WERI-Rb-1 (cell line): ENCODE measurements around the gene ARFGAP2.

Experiments used
- DNase-seq: peaks from one replicate; pipeline ENCODE4 v3.0.0-alpha.2; 2020
- H3K27ac ChIP-seq: fragments of 250-450 bp; sonication (Bioruptor Pico); 2 replicates; pipeline ENCODE4 v1.5.1; 2020; ENCODE audit warnings: mild to moderate bottlenecking, moderate library complexity
- H3K27me3 ChIP-seq: fragments of 250-450 bp; sonication (Bioruptor Pico); 2 replicates; pipeline ENCODE4 v1.5.1; 2021; ENCODE audit warnings: mild to moderate bottlenecking, low read depth, moderate library complexity; ENCODE audit not compliant: insufficient read depth, severe bottlenecking
- H3K36me3 ChIP-seq: fragments of 250-450 bp; sonication (Bioruptor Pico); 2 replicates; pipeline ENCODE4 v1.5.1; 2020; ENCODE audit warnings: mild to moderate bottlenecking, moderate library complexity
- H3K4me3 ChIP-seq: 2 replicates; pipeline ENCODE4 v1.5.1; 2011; ENCODE audit warnings: low read depth, mild to moderate bottlenecking, control low read depth, low read length
- H3K9me3 ChIP-seq: fragments of 250-450 bp; sonication (Bioruptor Pico); 2 replicates; pipeline ENCODE4 v1.5.1; 2021; ENCODE audit warnings: mild to moderate bottlenecking, moderate library complexity; ENCODE audit not compliant: severe bottlenecking
- TF ChIP-seq, protein P1 (sequence below): IDR thresholded peaks from 2 replicates; pipeline ENCODE4 v1.5.1; 2011; ENCODE audit warnings: low read depth, mild to moderate bottlenecking, control low read depth, inconsistent platforms, low read length

ARFGAP2 gene

DNA sequence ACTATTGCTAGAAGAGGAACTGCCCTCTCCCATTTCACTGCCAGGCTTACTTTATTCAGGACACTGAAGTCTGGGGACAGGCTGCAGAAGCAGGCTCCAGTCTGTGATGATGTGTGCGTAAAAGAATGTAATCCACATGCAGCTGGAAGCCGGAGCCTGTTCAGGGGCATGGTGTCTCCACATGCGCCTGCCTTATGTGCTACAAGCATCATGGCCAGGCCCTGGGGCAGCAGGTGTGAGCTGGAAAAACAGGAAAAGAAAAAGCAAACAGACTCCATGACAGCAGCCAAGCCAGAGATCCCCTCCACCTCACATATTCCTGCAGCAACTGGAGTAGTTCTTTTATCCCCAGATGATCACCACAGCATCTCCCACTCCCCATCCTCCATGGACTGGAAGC, 33.4 kb downstream of the ARFGAP2 start:
- DNase-seq: no peak
- Histone ChIP-seq H3K27me3 (no peaks in the 10 kb centered on the region), H3K9me3 (no peaks in the 10 kb centered on the region), H3K36me3 (no peaks in the 10 kb centered on the region; the same call in none of the 2 replicates), H3K4me3 (no peak overlapping the region), H3K27ac (no peak overlapping the region)
- TF ChIP-seq, protein P1, sequence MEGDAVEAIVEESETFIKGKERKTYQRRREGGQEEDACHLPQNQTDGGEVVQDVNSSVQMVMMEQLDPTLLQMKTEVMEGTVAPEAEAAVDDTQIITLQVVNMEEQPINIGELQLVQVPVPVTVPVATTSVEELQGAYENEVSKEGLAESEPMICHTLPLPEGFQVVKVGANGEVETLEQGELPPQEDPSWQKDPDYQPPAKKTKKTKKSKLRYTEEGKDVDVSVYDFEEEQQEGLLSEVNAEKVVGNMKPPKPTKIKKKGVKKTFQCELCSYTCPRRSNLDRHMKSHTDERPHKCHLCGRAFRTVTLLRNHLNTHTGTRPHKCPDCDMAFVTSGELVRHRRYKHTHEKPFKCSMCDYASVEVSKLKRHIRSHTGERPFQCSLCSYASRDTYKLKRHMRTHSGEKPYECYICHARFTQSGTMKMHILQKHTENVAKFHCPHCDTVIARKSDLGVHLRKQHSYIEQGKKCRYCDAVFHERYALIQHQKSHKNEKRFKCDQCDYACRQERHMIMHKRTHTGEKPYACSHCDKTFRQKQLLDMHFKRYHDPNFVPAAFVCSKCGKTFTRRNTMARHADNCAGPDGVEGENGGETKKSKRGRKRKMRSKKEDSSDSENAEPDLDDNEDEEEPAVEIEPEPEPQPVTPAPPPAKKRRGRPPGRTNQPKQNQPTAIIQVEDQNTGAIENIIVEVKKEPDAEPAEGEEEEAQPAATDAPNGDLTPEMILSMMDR: no peak

DNA sequence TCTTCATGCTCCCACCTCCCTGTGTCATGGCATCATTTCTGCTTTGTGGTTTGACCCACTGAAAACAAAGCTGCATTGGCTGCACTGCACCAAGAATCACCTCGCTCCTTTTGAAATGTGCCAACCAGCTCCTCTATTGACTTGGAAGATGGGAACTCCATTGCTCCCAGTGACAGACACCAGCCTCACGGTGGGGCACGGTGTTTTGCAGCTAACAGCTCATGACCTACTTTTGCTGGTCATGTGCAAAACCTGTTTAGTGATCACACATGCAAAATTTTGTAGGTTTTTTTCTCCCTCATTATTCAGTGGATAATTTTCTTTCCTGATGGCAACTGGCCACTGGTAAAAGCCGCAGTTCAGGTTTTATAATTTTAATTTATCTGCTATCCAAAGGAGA, 36.8 kb downstream of the ARFGAP2 start:
- Histone ChIP-seq H3K27me3 (no peaks in the 10 kb centered on the region), H3K36me3 (peaks cover 11% of the 10 kb centered on the region), H3K9me3 (no peaks in the 10 kb centered on the region), H3K4me3 (no peak overlapping the region), H3K27ac (no peak overlapping the region)
- no peak for DNase-seq
- TF ChIP-seq, protein P1: no peak

DNA sequence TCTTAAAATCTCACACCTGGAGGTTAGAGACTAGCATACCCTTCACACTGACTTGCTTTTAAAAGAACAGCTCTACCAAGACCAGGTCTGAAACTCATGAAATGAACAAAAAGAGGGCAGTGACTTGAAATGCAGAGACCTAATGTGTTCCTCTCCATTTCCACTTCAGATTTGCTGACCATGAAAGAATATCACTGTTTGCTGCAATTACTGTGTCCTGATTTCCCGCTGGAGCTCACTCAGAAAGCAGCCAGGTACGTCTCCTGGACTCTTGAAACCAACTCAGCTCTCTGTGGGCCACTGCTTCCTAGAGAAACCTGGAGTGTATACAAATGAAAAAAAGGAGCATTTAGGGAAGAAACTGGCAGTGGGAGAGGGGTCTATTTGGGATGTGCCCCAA, 39.2 kb downstream of the ARFGAP2 start:
- Histone ChIP-seq H3K4me3 (no peak overlapping the region), H3K36me3 (peaks cover 11% of the 10 kb centered on the region), H3K9me3 (no peaks in the 10 kb centered on the region), H3K27me3 (no peaks in the 10 kb centered on the region), H3K27ac (no peak overlapping the region)
- TF ChIP-seq, protein P1: no peak
- DNase-seq: no peak

DNA sequence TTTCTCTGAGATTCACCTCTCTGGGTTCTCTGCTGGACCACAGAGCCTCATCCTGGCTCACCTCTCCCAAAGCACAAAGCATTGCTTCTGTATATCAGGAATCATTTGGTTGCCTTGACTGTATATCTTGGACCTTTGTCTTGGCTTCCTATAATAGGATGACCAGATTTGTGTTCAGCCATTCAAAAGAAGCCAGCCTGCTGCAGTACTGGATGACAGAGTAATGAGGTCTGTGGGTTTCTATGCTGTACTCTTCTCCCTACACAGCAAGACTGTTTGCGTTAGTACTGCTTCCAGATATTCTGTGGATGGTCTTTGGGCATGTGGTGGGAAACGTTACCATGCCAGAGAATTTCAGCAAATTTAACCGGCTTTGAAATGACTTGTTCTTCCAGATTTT, 39.8 kb downstream of the ARFGAP2 start:
- no peak overlapping the region for H3K27ac ChIP-seq
- H3K36me3 ChIP-seq: peaks cover 11% of the 10 kb centered on the region
- no peaks in the 10 kb centered on the region for H3K9me3 ChIP-seq
- no peak overlapping the region for H3K4me3 ChIP-seq
- no peak for DNase-seq
- TF ChIP-seq, protein P1: no peak
- no peaks in the 10 kb centered on the region for H3K27me3 ChIP-seq

DNA sequence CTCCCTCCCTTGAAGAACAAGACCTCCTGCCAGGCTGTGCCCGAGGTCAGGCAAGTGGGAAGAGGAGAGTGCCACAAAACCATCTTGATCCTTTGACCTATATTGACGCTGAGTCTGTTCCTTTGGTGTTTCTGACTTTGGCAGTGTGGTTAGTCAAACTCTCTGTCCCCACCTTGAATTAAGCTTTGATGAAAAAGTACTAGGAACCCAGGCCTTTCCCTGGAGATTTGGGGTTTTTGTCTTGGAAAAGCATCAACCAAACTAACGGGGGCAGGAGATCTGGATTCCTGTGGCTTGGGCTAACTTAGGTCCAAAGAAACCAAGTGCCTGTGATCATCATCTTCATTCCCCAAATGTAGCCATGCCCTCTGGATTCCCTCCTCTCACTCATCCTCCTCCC, 40.4 kb downstream of the ARFGAP2 start:
- H3K36me3 ChIP-seq: peaks cover 11% of the 10 kb centered on the region
- H3K27me3 ChIP-seq: no peaks in the 10 kb centered on the region
- no peaks in the 10 kb centered on the region for H3K9me3 ChIP-seq
- H3K4me3 ChIP-seq: no peak overlapping the region
- TF ChIP-seq, protein P1: no peak
- no peak overlapping the region for H3K27ac ChIP-seq
- no peak for DNase-seq

DNA sequence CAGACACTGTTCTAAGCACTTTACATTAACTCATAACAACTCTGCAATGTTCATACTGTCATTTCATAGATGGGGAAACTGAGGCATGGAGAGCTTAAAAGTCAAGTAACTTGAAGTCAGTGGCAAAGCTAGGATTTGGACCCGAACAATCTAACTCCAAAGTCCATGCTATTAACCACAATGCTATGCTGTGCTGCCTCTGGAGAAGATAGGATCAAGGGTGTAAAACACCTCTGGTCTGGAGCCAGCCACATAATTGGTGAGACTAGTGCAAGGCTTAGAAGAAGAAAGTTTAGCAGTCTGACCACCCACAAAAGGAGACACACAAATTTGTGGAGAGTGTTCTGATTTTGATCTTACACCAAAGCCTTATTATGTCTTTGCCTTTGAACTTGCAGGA, 43.7 kb downstream of the ARFGAP2 start:
- Histone ChIP-seq H3K36me3 (peaks cover 7% of the 10 kb centered on the region), H3K27me3 (no peaks in the 10 kb centered on the region), H3K27ac (no peak overlapping the region), H3K4me3 (no peak overlapping the region), H3K9me3 (no peaks in the 10 kb centered on the region)
- TF ChIP-seq, protein P1: no peak
- no peak for DNase-seq
